ENCODE results near the gene SLC6A1.

The SLC6A1 gene

DNA sequence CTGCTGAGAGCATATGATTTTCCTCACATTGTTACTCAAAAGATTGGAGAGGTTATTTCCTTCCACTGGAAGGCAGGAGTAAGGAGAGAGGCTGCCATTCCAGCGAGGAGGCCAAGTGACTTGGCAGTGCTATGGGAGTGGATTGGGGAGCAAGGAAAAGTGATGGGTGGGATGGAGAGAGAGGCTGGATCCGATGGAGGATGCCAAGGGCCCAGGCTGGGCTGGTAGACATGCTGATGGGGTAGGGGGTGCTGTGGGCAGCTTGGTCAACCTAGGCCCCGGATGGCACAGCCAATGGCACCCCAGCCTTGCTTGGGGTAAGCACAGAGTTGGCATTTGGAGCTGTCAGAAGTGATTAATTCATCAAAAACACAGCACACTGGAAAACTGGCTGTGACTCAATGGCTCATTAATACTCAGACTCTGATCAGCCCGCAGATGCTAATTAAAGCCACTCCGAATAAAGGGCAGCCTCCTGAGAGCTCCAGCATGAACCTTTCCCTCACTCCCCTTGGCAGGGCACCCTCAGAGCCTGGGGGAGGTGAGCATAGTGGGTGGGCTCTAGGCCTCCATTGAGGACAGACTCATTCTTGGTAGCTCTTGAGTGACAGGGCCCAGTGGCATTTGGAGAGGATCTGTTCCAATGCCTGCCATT is 22.1 kb upstream of the SLC6A1 start:
- DNase-seq (ENCODE audit: extremely low read depth in 1 of 2, low read depth in 1 of 2): no peak

GRCh38 chr3:10972072-10972782 is 20.3 kb upstream of the SLC6A1 start:
- DNase-seq (ENCODE audit: extremely low read depth in 1 of 2, low read depth in 1 of 2): no peak

GRCh38 chr3:10973046-10973595 is 19.4 kb upstream of the SLC6A1 start:
- no peak for DNase-seq (ENCODE audit: extremely low read depth in 1 of 2, low read depth in 1 of 2)

- DNase-seq (ENCODE audit: extremely low read depth in 1 of 2, low read depth in 1 of 2): no peak
Observed at GRCh38 chr3:10974131-10974530, 18.4 kb upstream of the SLC6A1 start.

DNA sequence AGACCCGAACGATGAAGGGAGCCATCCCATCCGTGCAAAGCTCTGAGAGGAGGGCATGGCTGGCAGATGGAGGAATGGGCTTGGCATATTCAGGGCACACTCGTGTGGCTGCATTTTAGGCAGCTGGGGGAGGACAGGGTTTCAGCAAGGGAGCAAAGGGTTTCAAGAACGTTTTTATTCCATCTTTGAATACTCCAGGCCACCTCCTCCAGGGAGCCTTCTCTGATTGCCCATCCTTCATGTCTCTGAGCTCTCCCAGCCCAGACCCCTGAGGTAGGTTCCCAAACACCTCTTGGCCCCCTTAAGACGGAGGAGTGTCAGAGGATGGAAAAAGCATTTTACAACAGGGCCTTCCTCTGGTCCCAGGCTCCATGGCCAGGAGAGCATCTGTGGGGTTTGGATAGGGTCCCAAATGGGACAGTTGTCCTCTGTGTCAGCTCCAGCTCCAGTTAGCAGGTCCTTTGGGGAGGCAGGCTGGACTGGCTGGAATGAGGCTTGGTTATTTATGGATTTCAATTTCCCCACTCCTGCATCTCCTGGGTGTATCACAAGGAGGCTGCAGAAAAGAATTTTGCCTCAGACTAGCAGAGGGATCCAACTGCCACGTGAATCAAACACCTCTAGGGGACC is 17.7 kb upstream of the SLC6A1 start:
- DNase-seq (ENCODE audit: extremely low read depth in 1 of 2, low read depth in 1 of 2): no peak

- DNase-seq (ENCODE audit: extremely low read depth in 1 of 2, low read depth in 1 of 2): no peak
Observed at GRCh38 chr3:10975695-10976234, 16.8 kb upstream of the SLC6A1 start.

- no peak for DNase-seq (ENCODE audit: extremely low read depth in 1 of 2, low read depth in 1 of 2)
Observed at GRCh38 chr3:10976770-10977169, 15.8 kb upstream of the SLC6A1 start.

GRCh38 chr3:10977892-10978510 is 14.5 kb upstream of the SLC6A1 start:
- DNase-seq (ENCODE audit: extremely low read depth in 1 of 2, low read depth in 1 of 2): no peak

DNA sequence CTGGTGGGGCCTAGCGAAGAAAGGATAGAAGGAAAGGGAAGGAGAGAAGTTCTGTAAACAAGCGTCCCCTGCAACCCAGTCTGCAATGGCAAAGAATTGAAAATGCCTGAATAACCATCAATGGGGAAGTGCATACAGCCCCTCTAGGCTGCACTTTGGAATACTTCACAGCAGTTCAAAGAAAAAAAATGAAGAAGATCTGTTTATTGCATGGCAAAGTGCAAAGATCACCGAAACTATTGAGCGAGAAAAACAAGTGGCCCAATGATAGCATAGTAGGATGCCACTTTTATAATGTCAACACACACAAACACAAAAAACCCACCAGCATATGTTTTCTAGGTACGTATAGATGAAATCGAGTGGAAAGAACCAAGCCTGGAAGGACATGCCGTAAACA is 13.6 kb upstream of the SLC6A1 start:
- DNase-seq (ENCODE audit: extremely low read depth in 1 of 2, low read depth in 1 of 2): no peak

DNA sequence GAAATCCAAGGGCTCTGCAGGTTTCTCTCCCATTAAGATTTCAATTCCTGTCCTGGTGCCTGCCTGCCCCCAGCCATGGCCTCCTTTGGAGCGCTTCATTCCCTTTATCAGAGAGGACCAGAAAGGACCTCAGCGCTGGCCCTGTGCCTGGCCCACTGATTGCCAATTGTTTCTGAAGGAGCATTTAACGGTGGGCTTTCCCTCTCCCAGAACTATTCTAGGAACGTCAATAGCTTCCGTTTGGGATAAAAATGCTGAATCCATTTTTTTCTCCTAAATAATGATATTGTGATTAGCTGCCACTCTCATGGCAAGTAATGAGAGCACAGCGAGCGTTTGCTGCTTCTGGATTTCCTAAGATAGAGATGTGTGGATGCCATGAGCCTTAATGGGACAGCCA is 12.2 kb upstream of the SLC6A1 start:
- DNase-seq (ENCODE audit: extremely low read depth in 1 of 2, low read depth in 1 of 2): no peak

GRCh38 chr3:10981031-10981430 is 11.5 kb upstream of the SLC6A1 start:
- DNase-seq (ENCODE audit: extremely low read depth in 1 of 2, low read depth in 1 of 2): no peak

- no peak for DNase-seq (ENCODE audit: extremely low read depth in 1 of 2, low read depth in 1 of 2)
Observed at GRCh38 chr3:10981961-10982360, 10.6 kb upstream of the SLC6A1 start.

- no peak for DNase-seq (ENCODE audit: extremely low read depth in 1 of 2, low read depth in 1 of 2)
Observed at GRCh38 chr3:10982782-10983181, 9.8 kb upstream of the SLC6A1 start.

GRCh38 chr3:10983219-10983916 is 9.2 kb upstream of the SLC6A1 start:
- no peak for DNase-seq (ENCODE audit: extremely low read depth in 1 of 2, low read depth in 1 of 2)

DNA sequence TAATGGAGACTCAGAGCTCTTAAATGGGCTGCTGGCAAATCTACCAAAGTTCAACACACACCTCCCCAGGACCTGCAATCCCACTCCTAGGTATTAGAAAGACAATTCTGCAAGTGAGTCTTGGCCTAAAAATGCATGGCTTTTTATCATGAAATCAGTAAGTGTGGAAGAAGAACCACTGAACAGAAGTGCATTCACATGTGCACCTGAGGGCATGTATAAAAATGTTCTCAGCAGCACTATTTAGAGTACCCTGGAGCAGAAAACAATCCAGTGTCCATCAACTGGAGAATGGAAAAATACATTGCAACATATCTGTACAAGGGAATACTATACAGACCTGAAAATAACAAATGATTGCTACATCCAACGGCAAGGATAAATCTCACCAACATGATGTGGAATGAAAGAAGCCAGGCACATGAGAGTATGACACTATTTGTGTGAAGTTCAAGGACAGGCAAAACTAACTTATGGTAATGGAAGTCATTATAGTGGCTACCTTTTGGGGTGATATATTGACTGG is 8.1 kb upstream of the SLC6A1 start:
- DNase-seq (ENCODE audit: extremely low read depth in 1 of 2, low read depth in 1 of 2): no peak

GRCh38 chr3:10985181-10985580 is 7.4 kb upstream of the SLC6A1 start:
- no peak for DNase-seq (ENCODE audit: extremely low read depth in 1 of 2, low read depth in 1 of 2)

- DNase-seq (ENCODE audit: extremely low read depth in 1 of 2, low read depth in 1 of 2): no peak
Observed at GRCh38 chr3:10986592-10986991, 6.0 kb upstream of the SLC6A1 start.

- no peak for DNase-seq (ENCODE audit: extremely low read depth in 1 of 2, low read depth in 1 of 2)
Observed at GRCh38 chr3:10988001-10988665, 4.4 kb upstream of the SLC6A1 start.

DNA sequence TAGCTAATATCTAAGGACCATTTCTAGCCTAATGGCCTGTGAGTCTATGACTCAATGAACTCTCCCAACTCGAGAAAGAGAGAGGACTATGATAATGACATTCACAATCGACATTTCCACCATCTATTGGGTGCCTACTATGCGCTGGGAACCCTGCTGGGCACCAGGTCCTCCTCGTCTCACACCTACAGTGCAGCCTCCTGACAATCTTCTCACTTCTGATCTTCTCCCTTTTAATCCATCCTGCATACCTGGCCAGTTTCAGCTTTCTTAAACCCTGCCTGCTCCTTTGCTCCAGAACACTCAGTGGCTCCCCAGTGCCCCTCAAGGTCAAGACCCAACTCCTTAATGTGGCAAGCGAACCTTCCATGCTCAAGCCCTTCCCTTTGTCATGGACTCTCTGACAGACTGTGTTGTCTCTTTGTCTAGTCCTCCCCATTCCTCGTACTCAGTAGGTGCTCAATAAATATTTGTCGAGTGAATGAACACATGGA is 3.5 kb upstream of the SLC6A1 start:
- DNase-seq (ENCODE audit: extremely low read depth in 1 of 2, low read depth in 1 of 2): no peak
